Muscle of arm (tissue), 12 donors: Measurements from ENCODE around the gene TEX29. TPM values are rescaled to one million over a fixed set of nuclear protein-coding genes. Genes with fewer than 3 reads are reported as not detected.

Experiments used
- DNase-seq: peaks from one replicate; pipeline ENCODE4 v3.0.0-alpha.2; 2013
- polyA plus RNA-seq, 12 donors: library from polyadenylated mRNA; unstranded; fragments of 120-200 nt; gene quantifications; one replicate each; pipeline ENCODE4 v1.2.1, GENCODE V29; 2013; ENCODE audit not compliant: insufficient read length in 12 of 12

Gene TEX29
- polyA plus RNA-seq, 12 donors, result 0.24 to 0.86 (median 0.57) TPM; not detected in 6

DNA sequence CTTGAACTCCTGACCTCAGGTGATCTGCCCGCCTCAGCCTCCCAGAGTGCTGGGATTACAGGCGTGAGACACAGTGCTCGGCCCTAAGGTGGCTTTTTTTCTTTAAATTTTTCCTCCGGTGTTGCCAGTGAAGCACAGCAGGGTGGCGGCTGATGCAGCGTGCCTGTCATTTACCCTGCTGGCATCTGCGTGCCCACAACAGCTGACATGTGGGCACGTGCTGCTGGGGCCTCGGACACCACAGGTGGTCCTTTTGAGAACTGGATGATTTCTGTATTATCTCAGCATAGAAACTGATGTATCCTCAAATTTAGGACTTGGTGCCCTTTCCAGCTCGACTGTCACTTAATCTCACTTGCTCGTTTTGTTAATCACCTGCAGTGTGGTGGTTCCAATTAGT, 31.2 kb upstream of the TEX29 start:
- no peak for DNase-seq

DNA sequence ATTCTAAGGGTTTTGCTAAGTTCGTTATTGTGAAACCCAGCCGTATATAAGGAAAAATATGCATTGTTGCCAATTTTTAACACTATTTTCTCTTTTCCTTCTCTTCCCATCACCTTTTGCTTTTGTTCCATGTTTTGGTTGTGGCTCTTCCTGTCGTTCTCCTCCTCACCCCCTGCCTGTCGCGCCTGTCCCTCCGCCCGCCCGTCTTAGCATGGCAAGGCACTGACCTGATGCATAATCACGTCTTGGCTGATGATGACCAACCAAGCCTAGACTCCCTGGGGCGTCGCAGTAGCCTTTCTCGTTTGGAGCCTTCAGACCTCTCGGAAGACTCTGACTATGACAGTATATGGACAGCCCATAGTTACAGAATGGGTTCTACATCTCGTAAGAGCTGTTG, 28.5 kb upstream of the TEX29 start:
- DNase-seq, result no peak

DNA sequence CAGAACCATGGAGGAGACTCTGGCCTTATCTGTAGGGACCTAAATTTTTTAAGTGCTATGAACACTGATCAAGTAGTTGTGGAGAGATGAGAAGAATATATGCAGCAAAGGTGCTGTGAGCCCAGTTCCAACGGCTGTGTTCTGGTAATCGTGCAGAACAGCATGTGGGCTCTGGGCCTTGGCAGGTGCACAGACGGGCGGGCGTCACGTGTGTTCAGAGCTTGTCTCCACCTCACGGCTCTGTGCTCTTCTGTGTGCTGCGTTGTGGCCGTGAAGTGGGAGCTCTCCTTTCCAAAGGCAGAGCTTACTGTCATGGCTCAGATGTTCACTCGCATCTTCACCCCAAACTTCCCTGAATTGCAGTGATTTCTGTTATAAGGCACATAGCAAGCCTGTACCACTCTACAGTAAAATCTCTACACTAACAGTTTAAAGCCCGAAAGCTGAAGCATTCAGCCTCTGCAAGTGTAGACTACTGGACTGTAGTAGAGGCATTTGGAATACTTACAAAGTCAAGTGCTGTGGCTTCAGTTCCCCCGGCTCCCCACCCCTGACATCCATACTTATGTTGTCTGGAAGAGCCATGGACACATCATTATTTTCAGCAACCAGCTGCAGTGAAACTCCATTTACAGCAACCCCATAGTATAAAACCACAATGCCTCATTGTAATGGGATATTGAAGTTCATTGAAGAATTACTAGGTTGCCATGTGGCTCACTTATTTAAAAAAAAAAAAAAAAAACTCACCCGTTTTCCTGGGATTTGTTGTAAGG, 27.5 kb upstream of the TEX29 start:
- no peak for DNase-seq

DNA sequence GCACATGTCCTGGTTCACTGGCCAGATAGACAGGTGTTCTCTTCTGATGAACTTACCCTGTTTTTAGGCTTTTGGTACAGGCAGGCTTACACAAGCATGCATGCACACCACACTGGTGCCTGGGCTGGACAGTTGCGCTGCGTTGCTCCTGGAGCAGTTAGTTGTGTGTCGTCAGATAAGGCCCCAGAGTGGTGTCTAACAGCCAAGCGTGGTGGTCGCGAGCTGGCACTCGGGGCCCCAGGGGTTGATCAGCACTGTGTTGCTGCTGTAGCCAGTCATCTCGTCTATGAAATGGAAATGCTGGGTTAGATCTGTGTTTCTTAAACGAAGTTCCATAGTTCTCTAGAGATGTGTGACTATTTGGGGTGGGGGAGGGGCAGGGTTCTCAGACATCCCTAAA, 24.6 kb upstream of the TEX29 start:
- DNase-seq, result no peak

DNA sequence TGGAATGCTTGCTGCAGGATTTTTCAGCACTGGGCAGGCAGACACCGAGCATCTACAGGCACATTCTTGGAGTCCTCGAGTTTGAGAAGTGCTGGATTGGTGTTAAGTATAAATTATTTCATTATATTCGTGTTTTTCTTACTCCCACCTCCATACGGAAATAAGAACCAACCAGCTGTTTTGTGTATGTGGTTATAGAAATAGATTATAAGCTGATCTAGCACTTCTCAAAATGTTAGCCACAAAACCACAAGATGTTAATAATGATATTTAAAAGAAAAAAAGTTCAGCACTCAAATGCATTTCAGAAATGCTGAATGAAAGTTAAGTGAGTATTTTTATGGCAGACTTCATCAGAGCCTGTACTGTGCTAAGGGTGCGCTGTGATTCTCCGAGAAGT, 24.0 kb upstream of the TEX29 start:
- no peak for DNase-seq

DNA sequence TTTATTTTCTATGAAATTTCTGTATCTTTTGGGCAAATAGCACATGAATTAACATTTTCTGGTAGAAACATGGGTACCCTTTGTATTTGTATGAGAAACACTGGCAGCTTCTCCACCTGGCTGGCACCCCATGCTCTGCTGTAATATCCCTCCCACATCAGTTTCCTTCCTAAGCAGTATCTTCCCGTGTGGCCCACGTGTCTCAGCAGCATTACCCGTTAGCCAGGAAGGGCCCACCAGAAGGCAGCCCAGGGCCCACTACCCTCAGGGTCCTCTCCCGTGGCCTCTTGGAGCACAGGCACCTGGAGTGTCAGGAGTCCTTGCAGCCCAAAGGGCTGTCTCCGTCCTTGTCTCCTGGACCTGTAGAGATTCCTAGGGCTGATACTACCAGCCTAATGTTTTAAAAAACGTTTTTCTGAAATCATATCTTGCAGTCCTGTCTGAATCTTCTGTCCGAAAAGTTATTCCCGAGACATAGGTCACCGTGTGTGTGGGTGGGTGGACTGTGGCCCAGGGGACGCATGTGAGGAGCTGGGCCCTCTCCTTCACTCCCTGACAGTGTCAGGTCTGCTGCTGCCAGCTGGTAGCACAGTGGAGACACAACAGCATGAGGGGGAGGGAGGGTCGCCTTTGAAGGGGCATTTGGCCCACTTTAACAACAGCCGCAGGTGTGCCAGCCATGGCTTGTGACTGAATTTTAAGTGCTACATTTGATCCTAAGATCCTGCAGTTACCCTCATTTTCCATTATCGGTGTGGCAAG, 22.0 kb upstream of the TEX29 start:
- no peak for DNase-seq

DNA sequence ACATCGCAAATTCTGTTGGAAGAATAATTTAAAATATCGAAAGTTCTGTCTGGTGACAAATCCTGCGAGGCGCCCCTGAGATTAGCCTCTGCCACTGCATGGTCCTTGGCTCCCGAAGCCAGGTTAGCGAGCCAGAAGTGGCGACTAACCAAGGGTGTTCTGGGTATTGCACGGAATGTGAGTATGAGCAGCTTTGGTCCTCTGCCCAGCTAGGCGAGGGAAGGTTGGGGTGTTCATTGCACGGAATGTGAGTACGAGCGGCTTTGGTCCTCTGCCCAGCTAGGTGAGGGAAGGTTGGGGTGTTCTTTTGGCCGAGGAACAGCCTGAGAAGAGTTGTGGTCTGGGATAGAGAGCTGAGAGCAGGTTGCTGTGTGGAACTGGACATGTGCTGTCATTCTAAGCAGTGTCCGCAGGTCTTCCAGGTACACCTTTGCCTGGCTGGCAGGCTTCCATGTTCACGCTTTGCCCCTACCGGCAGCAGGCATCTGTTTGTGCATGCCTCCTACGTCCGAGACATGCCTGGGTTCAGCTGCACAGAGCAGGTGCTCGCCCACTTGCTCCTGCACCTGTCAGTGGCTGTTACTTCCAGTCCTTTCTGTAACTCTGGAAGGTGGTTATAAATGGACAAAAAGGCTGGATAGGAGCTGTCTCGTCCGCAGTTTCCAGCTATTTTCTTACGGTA, 18.3 kb upstream of the TEX29 start:
- DNase-seq, result no peak

DNA sequence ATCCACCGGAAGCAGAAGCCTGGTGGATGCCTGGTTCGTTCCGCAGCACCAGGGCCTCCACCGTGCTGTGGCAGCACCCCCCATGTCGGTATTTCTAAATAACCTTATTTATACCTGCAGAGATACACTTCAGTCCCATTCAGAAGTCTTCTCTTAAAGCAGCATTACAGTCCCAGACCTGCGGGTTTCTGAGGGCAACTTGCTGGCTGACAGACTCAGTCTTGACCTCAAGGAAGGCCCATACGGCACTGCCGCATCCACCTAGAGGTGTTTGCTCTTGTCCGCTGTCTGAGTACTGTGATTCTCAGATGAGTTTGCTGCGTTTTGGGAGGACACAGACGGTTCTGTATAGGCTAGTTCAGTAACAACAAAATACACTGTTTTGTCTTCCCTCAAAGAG, 16.9 kb upstream of the TEX29 start:
- no peak for DNase-seq

DNA sequence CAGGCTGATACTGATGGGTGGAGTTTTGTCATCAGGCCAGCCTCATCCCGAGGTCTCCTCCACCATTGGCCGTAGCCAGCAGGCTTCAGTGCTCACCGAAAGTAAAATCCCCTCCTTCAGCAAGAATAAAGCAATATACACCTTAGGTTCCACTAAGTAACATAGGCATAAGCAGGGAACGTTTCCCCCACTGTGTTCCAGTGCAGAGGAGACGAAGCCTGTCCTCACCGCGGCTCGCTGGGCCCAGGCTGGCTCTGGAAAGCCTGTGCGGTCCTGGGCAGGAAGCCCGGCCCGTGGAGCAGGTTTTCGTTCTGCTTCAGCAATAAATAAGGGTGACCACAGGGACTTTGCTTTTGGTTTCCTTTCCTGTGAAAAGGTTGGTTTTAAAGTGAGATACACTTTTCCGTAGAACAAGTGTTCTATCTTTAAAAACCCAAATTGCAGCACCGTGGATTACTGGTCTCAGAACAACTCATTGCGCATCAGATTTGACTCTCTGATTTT, 16.3 kb upstream of the TEX29 start:
- no peak for DNase-seq

DNA sequence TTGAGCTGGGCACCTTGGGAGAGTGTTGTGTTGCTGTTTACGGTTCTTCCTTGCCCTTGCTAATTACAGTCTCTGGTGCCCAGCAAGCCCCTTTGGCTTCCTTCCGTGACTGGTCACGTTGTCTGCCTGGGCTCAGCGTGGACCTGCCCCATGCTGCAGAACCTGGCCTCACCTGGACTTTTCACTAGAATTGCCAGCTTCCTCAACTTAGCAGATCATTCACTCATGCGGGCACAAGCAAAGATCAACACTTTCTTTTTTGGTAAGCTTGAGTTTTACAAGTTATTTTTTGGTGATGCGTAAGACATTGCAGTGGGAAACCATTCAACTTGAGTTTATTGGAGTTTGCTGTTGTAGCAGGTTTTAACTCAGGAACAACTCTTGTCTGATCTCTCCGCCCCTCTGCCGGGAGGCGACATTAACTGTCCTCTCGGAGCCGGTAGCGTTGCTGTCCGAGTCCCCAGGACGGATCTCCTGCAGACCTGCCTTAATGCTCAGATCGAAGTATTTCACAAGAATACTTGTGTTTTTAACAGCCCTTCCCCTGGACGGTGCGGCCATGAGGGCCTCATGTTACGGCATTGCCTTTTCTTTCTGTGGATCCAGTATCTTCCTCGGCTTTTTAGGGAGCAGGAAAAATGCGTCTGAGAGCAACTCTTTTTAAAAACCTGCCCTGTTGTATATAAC, 15.7 kb upstream of the TEX29 start:
- DNase-seq, result no peak

DNA sequence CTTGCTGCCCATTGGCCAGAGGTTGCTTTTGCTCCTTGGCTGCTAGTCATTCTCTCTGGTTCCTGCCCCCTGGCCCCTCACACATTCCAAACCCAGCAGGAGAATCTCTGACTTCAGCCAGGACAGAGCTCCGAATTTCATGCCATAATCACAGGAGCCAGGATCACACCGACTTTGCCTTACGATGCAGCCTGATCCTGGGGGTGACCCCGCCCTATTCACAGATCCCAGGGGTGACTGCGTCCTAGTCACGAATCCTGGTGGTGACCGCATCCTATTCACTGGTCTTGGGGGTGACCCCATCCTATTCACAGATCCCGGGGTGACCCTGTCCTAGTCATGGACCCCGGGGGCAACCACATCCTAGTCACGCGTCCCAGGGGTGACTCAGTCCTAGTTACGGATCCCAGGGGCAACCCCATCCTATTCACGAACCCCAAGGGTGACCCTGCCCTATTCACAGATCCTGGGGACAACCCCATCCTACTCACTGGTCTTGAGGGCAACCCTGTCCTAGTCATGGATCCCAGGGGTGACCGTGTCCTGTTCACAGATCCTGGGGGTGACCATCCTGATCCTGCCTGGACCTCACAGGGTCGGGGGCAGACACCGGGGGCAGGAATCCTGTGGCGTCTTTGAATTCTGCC, 7.4 kb upstream of the TEX29 start:
- no peak for DNase-seq

DNA sequence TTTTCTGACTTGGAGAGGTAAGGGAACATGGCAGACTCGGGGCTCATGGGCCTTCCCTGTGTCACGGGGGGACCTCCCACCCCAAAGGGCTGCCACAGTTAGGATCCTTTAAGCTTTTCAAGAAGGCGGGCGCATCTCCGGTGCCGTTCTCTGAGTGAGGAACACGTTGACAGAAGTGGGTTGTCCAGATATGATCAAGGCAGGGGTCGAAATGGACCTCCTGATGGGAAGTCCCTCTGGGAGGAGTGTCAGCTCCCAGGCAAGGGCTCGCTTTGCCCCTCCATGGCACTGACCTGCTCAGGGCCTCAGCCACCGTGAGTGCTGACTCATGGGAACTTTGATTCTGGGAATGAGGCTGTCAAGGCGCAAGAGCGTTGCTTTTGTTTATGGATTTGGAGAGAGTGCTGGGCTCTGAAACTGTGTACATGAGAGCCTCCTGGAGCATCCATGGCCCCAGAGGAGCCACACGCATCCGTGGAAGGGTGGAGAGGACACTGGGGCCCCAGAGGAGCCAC, 6.5 kb upstream of the TEX29 start:
- no peak for DNase-seq

DNA sequence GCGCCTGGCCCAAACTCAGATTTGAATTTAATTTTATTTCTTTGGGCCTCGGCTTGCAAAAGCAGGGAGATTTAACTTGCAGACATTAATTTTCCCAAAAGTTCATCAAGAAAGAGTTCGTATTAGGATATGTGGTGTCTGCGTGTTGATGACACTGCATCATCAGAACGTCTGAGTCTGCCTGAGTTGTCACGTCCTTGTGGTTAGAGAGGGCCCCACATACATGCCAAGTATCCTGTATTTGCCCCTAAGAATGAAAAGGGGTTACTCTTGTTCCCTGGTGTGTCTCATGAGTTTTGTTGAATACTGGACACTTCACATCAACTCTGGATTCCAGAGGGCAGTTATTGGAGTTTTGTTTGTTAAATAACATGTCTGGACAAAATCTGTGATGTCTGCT, 5.6 kb upstream of the TEX29 start:
- DNase-seq, result no peak

DNA sequence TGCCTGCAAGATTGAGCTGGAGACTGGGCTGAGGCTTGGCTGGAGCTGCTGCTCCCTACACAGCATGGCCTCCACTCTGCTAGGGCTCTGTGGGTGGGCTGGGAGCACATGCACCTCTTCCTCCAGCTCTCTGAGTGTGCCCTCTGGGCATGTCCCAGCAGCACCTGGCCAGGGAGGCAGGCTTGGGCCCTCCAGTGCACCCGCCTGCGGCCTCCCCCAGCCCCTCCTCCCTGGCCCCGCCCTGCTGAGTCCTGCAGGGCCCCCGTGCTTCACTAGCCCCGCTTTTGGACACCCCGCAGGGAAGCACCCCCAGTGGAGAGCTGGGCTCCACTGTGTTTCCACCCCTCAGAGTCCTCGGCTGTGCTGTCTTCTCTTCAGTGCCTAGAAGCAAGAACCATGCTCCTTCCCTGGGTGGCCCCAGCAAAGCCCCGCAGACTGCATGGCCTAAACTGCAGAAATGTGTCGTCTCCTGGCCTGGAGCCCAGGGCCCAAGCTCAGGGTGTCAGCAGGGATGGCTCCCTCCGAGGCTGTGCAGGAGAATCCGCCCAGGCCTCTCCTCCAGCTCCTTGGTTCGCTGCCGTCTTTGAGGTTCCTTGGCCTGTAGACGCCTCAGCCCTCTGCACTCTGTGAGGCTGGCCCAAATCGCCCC, 5.0 kb upstream of the TEX29 start:
- DNase-seq, result no peak

DNA sequence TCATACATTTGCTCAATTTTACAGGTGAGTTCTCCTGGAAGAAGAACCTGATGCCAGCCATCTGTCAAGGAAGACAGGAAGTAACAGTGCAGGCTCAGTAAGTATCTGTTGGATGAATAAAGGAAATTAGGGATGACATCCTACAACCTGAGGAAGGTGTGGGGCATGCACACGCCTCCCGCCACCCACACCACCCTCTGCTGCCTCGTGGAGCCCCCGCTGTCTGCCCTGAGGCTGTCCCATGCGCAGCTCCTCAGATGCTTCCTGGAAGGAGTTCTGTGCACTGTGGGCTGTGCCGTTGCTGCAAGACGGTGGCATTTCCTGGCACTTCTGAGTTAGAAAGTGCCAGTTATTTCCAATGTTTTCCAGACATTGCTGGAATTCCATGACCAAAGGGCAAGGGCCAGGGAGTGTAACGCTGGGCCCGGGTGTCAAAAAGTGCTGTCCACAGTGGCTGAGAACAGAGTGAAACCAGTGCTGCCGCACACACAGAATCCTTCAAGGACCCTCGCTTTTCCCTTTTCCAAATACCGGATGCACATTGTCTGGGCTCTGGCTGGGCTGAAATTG, 4.2 kb upstream of the TEX29 start:
- no peak for DNase-seq

DNA sequence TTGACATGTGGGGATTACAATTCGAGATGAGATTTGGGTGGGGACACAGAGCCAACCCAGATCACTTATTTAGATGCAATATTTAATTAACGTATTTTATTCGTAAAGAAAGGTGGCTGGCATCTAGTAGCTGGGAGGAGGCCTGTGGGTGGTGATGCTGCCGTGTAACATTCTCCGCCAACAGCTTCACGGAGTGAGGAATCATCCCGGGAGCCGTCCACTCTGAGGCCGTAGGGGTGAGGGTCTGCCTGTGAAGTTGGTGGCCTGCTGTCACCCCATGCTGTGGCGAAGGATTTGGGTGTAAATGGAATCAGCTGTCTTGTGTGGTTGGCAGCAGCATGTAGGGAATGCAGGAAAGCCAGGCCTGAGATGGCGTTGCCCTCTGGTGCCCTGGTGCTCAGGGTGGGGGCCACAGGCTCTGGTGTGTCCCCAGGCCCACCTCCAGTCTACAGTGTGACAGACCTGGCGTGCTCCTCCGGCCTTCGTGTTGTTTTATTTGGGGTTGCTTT, 3.3 kb upstream of the TEX29 start:
- DNase-seq, result no peak

DNA sequence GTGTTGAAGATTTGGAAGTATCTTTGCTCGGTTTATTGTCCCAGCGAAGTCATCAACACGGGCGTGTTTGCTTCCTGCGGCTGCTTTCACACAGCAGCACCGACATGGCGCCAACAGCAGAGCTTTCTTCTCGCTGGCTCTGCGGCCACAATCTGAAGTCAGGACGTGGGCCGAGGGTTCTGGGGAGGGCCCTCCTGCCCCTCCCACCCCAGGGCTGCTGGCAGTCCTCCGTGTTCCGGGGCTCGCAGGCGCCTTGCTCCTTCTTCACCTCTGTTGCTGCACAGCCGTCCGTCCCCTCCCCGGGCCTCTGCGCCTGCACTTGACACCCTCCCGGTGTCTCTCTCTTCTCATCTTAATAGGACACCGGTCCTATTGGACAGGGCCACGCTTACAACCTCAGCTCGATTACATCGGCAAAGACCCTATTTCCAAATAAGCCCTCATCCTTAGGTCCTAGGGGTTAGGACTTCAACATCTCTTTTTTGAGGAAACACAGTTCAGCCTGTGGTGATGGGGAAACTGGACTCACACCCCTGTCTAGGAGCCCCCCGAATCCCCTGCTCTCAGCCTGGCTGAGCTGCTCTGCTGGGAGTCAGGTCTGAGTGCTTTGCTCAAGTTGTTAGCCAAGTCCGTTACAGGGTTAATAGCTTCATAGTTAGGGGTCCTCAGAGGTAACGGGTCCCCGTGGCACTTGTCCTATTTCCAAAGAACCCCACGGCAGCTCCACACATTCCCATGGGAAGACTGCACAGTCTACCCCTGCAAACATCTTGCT, 2.7 kb upstream of the TEX29 start:
- no peak for DNase-seq

DNA sequence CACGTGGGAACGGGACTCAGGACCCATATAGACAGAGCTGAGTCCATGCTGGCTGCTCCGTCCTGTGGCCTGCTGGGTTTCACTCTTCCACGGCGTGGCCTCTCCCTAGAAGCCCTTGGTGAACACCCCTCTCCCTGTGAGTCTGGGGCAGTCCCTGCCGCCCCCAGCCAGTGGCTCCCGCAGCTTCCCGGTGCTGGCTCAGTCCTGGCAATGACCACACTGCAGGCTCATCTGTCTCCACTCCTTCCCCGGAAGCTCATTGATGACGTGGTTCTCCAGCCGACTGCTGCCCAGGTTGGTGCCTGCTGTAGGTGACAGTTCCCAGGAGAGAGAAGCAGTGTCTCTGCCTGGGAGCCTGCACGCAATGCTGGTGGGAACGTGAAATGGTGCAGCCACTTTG, 2.1 kb upstream of the TEX29 start:
- no peak for DNase-seq

DNA sequence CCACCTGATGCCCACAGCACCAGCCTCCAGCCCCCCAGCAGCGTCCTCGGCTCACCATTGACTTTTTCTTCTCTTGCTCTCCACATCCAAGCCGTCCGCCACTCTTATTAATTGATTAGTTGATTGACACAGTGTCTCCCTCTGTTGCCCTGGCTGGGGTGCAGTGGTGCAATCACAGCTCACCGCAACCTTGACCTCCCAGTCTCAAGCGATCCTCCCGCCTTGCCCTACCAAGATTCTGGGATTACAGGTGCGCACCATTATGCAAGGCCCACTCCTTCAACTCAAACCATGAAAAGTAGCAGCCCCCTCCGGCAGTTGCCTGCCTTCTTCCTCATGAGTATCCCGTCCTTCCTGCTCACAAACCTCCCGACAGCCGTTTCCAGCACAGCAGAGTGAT, 921 bp upstream of the TEX29 start:
- DNase-seq, result no peak
